Liver (tissue), 3 donors: ENCODE results near the gene MOV10L1.

Source experiments
- EGR1 ChIP-seq, 2 donors: IDR thresholded peaks; 2 replicates each; pipeline ENCODE4 v1.6.1; 2016 to 2018; ENCODE audit warnings: antibody characterized with exemption in 2 of 2, low read depth in 2 of 2
- RAD21 ChIP-seq, 2 donors: IDR thresholded peaks; 2 replicates each; pipeline ENCODE4 v1.6.1; 2016; ENCODE audit warnings: antibody characterized with exemption in 2 of 2, mild to moderate bottlenecking in 2 of 2
- RXRA ChIP-seq, 2 donors: IDR thresholded peaks; 2 replicates each; pipeline ENCODE4 v1.6.1; 2017 to 2018; ENCODE audit warnings: antibody characterized with exemption in 2 of 2, mild to moderate bottlenecking in 1 of 2
- TAF1 ChIP-seq: conservative IDR thresholded peaks from 2 replicates; pipeline ENCODE4 v1.6.1; 2016; ENCODE audit warnings: antibody characterized with exemption, mild to moderate bottlenecking
- YY1 ChIP-seq: IDR thresholded peaks from 2 replicates; pipeline ENCODE4 v1.6.1; 2016; ENCODE audit warnings: antibody characterized with exemption, mild to moderate bottlenecking
- TF ChIP-seq, protein P1 (sequence below): fragments of 150-350 bp; IDR thresholded peaks from 2 replicates; pipeline ENCODE4 v1.5.1; 2017; ENCODE audit warnings: improper control_type of control experiment, low read depth, low read length; ENCODE audit not compliant: missing input control
- TF ChIP-seq, protein P2 (sequence below): IDR thresholded peaks from 2 replicates; pipeline ENCODE4 v1.6.1; 2016; ENCODE audit warnings: antibody characterized with exemption
- TF ChIP-seq, protein P3 (sequence below): IDR thresholded peaks from 2 replicates; pipeline ENCODE4 v1.6.1; 2016; ENCODE audit warnings: antibody characterized with exemption
- TF ChIP-seq, protein P4 (sequence below): IDR thresholded peaks from 2 replicates; pipeline ENCODE4 v1.6.1; 2016; ENCODE audit warnings: antibody characterized with exemption, mild to moderate bottlenecking
- donor health status: healthy.
- donor health status: healthy.

DNA sequence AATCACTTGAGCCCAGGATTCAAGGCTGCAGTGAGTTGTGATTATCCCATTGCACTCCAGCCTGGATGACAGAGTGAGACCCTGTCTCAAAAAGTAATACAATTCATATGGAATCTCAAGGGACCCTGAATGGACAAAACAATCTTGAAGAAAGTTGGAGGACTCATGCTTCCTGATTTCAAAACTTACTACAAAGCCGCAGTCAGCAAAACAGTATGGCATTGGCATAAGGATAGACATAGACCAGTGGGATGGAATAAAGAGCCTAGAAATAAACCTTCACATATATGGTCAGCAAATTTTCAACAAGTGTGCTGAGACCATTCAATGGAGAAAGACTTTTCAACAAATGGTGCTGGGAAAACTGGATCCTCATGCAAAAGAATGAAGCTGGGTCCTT lies 113.5 kb downstream of the MOV10L1 start:
- TF ChIP-seq, protein P1, sequence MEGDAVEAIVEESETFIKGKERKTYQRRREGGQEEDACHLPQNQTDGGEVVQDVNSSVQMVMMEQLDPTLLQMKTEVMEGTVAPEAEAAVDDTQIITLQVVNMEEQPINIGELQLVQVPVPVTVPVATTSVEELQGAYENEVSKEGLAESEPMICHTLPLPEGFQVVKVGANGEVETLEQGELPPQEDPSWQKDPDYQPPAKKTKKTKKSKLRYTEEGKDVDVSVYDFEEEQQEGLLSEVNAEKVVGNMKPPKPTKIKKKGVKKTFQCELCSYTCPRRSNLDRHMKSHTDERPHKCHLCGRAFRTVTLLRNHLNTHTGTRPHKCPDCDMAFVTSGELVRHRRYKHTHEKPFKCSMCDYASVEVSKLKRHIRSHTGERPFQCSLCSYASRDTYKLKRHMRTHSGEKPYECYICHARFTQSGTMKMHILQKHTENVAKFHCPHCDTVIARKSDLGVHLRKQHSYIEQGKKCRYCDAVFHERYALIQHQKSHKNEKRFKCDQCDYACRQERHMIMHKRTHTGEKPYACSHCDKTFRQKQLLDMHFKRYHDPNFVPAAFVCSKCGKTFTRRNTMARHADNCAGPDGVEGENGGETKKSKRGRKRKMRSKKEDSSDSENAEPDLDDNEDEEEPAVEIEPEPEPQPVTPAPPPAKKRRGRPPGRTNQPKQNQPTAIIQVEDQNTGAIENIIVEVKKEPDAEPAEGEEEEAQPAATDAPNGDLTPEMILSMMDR, result no peak
- TF ChIP-seq RAD21 (IDR thresholded peaks at IDR 0.05), result no peak
- TF ChIP-seq, protein P2, sequence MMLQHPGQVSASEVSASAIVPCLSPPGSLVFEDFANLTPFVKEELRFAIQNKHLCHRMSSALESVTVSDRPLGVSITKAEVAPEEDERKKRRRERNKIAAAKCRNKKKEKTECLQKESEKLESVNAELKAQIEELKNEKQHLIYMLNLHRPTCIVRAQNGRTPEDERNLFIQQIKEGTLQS, result no peak
- TF ChIP-seq TAF1, result no peak
- no peak for TF ChIP-seq RXRA (IDR thresholded peaks at IDR 0.05)
- TF ChIP-seq, protein P3, sequence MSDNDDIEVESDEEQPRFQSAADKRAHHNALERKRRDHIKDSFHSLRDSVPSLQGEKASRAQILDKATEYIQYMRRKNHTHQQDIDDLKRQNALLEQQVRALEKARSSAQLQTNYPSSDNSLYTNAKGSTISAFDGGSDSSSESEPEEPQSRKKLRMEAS, result no peak
- TF ChIP-seq YY1, result no peak
- TF ChIP-seq, protein P4, sequence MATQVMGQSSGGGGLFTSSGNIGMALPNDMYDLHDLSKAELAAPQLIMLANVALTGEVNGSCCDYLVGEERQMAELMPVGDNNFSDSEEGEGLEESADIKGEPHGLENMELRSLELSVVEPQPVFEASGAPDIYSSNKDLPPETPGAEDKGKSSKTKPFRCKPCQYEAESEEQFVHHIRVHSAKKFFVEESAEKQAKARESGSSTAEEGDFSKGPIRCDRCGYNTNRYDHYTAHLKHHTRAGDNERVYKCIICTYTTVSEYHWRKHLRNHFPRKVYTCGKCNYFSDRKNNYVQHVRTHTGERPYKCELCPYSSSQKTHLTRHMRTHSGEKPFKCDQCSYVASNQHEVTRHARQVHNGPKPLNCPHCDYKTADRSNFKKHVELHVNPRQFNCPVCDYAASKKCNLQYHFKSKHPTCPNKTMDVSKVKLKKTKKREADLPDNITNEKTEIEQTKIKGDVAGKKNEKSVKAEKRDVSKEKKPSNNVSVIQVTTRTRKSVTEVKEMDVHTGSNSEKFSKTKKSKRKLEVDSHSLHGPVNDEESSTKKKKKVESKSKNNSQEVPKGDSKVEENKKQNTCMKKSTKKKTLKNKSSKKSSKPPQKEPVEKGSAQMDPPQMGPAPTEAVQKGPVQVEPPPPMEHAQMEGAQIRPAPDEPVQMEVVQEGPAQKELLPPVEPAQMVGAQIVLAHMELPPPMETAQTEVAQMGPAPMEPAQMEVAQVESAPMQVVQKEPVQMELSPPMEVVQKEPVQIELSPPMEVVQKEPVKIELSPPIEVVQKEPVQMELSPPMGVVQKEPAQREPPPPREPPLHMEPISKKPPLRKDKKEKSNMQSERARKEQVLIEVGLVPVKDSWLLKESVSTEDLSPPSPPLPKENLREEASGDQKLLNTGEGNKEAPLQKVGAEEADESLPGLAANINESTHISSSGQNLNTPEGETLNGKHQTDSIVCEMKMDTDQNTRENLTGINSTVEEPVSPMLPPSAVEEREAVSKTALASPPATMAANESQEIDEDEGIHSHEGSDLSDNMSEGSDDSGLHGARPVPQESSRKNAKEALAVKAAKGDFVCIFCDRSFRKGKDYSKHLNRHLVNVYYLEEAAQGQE, result no peak
- no peak for TF ChIP-seq EGR1 (IDR thresholded peaks at IDR 0.05; ENCODE audit: low read depth in 2 of 2)
